AG04449 (cell line): Measurements from ENCODE around the gene PLPP3.

ENCODE experiments used
- CTCF ChIA-PET: fragments of 350-600 bp; formaldehyde crosslinking; extraction: SDS; loops from one replicate; lab custom pipeline; 2021; ENCODE audit warnings: antibody characterized with exemption; lab: Yijun Ruan, JAX
- POLR2A ChIA-PET: fragments of 400-600, 350-600 bp; formaldehyde crosslinking; extraction: SDS; loops from one replicate; lab custom pipeline; 2020; ENCODE audit warnings: antibody characterized with exemption, inconsistent platforms; lab: Yijun Ruan, JAX
- DNase-seq: peaks from one replicate; pipeline ENCODE4 v3.0.0-alpha.2; 2010; ENCODE audit warnings: low read depth, low spot score
- H3K4me3 ChIP-seq: 2 replicates; pipeline ENCODE4 v1.5.1; 2011; ENCODE audit warnings: low read depth, mild to moderate bottlenecking, control low read depth, low read length
- CTCF ChIP-seq: IDR thresholded peaks from one replicate; pipeline ENCODE4 v1.5.1; 2011; ENCODE audit warnings: mild to moderate bottlenecking, moderate library complexity, low read length, control low read depth, inconsistent platforms; ENCODE audit not compliant: insufficient read depth; ENCODE audit errors: missing control alignments

Gene PLPP3

GRCh38 chr1:56557746-56558145, 21.6 kb downstream of the PLPP3 start:
- POLR2A ChIA-PET, result no interaction called here
- CTCF ChIA-PET, result interaction anchor here (0.7 to 1.1 kb wide), 2 partner anchors 11 to 15 kb away, joined by 3 read pairs; no protein-coding TSS in a partner anchor
- DNase-seq, result no peak

GRCh38 chr1:56555448-56555847, 23.9 kb downstream of the PLPP3 start:
- TF ChIP-seq CTCF, result no peak
- DNase-seq, result no peak
- POLR2A ChIA-PET, result no interaction called here
- no peak overlapping the region for H3K4me3 ChIP-seq
- CTCF ChIA-PET, result no interaction called here

More at GRCh38 chr1:56557746-56558145, 21.6 kb downstream of the PLPP3 start:
- no peak overlapping the region for H3K4me3 ChIP-seq
- no peak for TF ChIP-seq CTCF

- no peak overlapping the region for H3K4me3 ChIP-seq
- no peak for DNase-seq
- CTCF ChIA-PET, result no interaction called here
- POLR2A ChIA-PET, result no interaction called here
- TF ChIP-seq CTCF, result no peak
Measured at GRCh38 chr1:56553046-56553445, 26.3 kb downstream of the PLPP3 start.

- POLR2A ChIA-PET, result no interaction called here
- CTCF ChIA-PET, result no interaction called here
- no peak for TF ChIP-seq CTCF
- no peak for DNase-seq
- no peak overlapping the region for H3K4me3 ChIP-seq
Measured at GRCh38 chr1:56552349-56552748, 27.0 kb downstream of the PLPP3 start.

- DNase-seq, result no peak
- no peak overlapping the region for H3K4me3 ChIP-seq
- ChIA-PET POLR2A (no interaction called here), CTCF (no interaction called here)
- TF ChIP-seq CTCF, result no peak
Measured at GRCh38 chr1:56551691-56552090, 27.7 kb downstream of the PLPP3 start.

GRCh38 chr1:56550859-56551188, 28.5 kb downstream of the PLPP3 start:
- ChIA-PET POLR2A (no interaction called here), CTCF (no interaction called here)
- no peak for DNase-seq
- H3K4me3 ChIP-seq, result no peak overlapping the region
- no peak for TF ChIP-seq CTCF
